H1 (cell line): ENCODE measurements around the gene TPPP2. TPM values are rescaled to one million over a fixed set of nuclear protein-coding genes. Genes with fewer than 3 reads are reported as not detected.

ENCODE experiments used
- CTCF ChIA-PET: fragments of 300-600 bp; sonication (Branson Sonifier 250); formaldehyde crosslinking; loops from one replicate; lab custom pipeline; 2021; ENCODE audit not compliant: partially characterized antibody; lab: Charles Lee
- POLR2A ChIA-PET: fragments of 300-600 bp; sonication (Branson Sonifier 250); formaldehyde crosslinking; loops from one replicate; lab custom pipeline; 2021; ENCODE audit warnings: inconsistent platforms; ENCODE audit not compliant: partially characterized antibody; lab: Charles Lee
- DNase-seq, 2 experiments: peaks; one replicate each; pipeline versions ENCODE4 v3.0.0 to v3.0.0-alpha.2; 2010 to 2022; ENCODE audit warnings: low spot score in 2 of 2, low read depth in 1 of 2, mixed read lengths in 1 of 2
- FAIRE-seq: peaks from 2 replicates; lab custom pipeline; 2011; peaks lifted over from hg19 to GRCh38; lab: Jason Lieb, UNC
- H2AFZ ChIP-seq: 2 replicates; pipeline ENCODE4 v1.8.1; 2012; ENCODE audit warnings: low read length, inconsistent platforms
- H2AK5ac ChIP-seq: 2 replicates; pipeline ENCODE4 v1.6.1; 2013; ENCODE audit warnings: low read depth, low read length
- H2BK120ac ChIP-seq: replicated peaks from 2 replicates; pipeline ENCODE3; 2013; ENCODE audit warnings: low read depth, low read length, inconsistent platforms
- H2BK12ac ChIP-seq: 2 replicates; pipeline ENCODE4 v1.6.1; 2013; ENCODE audit warnings: low read depth, low read length
- H2BK15ac ChIP-seq: 2 replicates; pipeline ENCODE4 v1.6.1; 2013; ENCODE audit warnings: low read length
- H2BK20ac ChIP-seq: 2 replicates; pipeline ENCODE4 v1.6.1; 2013; ENCODE audit warnings: low read length
- H2BK5ac ChIP-seq: 2 replicates; pipeline ENCODE4 v1.6.1; 2013; ENCODE audit warnings: low read depth, low read length
- H3K14ac ChIP-seq: 2 replicates; pipeline ENCODE4 v1.6.1; 2013; ENCODE audit warnings: inconsistent platforms; ENCODE audit not compliant: insufficient read length
- H3K18ac ChIP-seq: 2 replicates; pipeline ENCODE4 v1.6.1; 2013; ENCODE audit warnings: low read length; ENCODE audit errors: extremely low read depth
- H3K23ac ChIP-seq: 2 replicates; pipeline ENCODE4 v1.6.1; 2013; ENCODE audit warnings: inconsistent platforms; ENCODE audit not compliant: insufficient read length
- H3K23me2 ChIP-seq: 2 replicates; pipeline ENCODE4 v1.6.1; 2013; ENCODE audit warnings: low read depth, low read length
- H3K27ac ChIP-seq: 2 replicates; pipeline ENCODE4 v1.6.1; 2011; ENCODE audit warnings: low read depth, low read length, inconsistent platforms
- H3K27me3 ChIP-seq, 4 experiments: replicated peaks in 1 of 4; 1 replicate in 1 of 4; 2 replicates in 3 of 4; pipeline versions ENCODE4 v1.6.1 to v1.8.1; 2011 to 2013; ENCODE audit warnings: low read length in 3 of 4, mild to moderate bottlenecking in 3 of 4, inconsistent platforms in 2 of 4, mixed read lengths in 2 of 4, moderate library complexity in 1 of 4; ENCODE audit not compliant: control insufficient read depth in 3 of 4, insufficient read depth in 3 of 4; ENCODE audit errors: extremely low read depth in 1 of 4
- H3K36me3 ChIP-seq, 4 experiments: 2 replicates each; pipeline versions ENCODE4 v1.6.1 to v1.8.1; 2011 to 2013; ENCODE audit warnings: mild to moderate bottlenecking in 4 of 4, low read length in 3 of 4, moderate library complexity in 2 of 4, control low read depth in 1 of 4, inconsistent platforms in 1 of 4; ENCODE audit not compliant: insufficient read depth in 4 of 4, control insufficient read depth in 2 of 4
- H3K4ac ChIP-seq: replicated peaks from 2 replicates; pipeline ENCODE3; 2013; ENCODE audit warnings: low read length, low read depth, mixed read lengths, inconsistent platforms; ENCODE audit not compliant: insufficient read length
- H3K4me1 ChIP-seq, 4 experiments: replicated peaks in 1 of 4; 1 replicate in 1 of 4; 2 replicates in 3 of 4; pipeline versions ENCODE4 v1.6.1 to v1.8.1; 2011 to 2013; ENCODE audit warnings: low read length in 3 of 4, inconsistent platforms in 2 of 4, mixed read lengths in 1 of 4; ENCODE audit not compliant: insufficient read depth in 4 of 4, control insufficient read depth in 3 of 4
- H3K4me2 ChIP-seq, 2 experiments: 2 replicates each; pipeline versions ENCODE4 v1.6.1 to v1.8.1; 2011 to 2013; ENCODE audit warnings: low read depth in 2 of 2, low read length in 2 of 2, control low read depth in 1 of 2, inconsistent platforms in 1 of 2, mild to moderate bottlenecking in 1 of 2; ENCODE audit not compliant: insufficient read depth in 1 of 2
- H3K4me3 ChIP-seq, 4 experiments: fragments of 200-600, 300-600 bp in 1 of 4; sonication (generic), shearing (Covaris generic), sonication (Bioruptor Twin) in 1 of 4; 2 replicates each; pipeline versions ENCODE4 v1.5.1 to v1.8.1; 2011 to 2016; ENCODE audit warnings: low read length in 4 of 4, low read depth in 3 of 4, control low read depth in 2 of 4, inconsistent platforms in 2 of 4, mild to moderate bottlenecking in 2 of 4, mixed read lengths in 1 of 4, moderate library complexity in 1 of 4; ENCODE audit not compliant: insufficient read depth in 2 of 4; ENCODE audit errors: extremely low read depth in 1 of 4
- H3K56ac ChIP-seq: replicated peaks from 2 replicates; pipeline ENCODE3; 2013; ENCODE audit warnings: low read depth, mild to moderate bottlenecking, mixed read lengths, low read length, inconsistent platforms; ENCODE audit not compliant: insufficient read length
- H3K79me1 ChIP-seq: 2 replicates; pipeline ENCODE4 v1.6.1; 2013; ENCODE audit warnings: low read depth, low read length, control low read depth
- H3K79me2 ChIP-seq, 2 experiments: 2 replicates each; pipeline versions ENCODE4 v1.6.1 to v1.8.1; 2012 to 2013; ENCODE audit warnings: low read length in 2 of 2, mild to moderate bottlenecking in 2 of 2, inconsistent platforms in 1 of 2; ENCODE audit not compliant: insufficient read depth in 2 of 2, control insufficient read depth in 1 of 2
- H3K9ac ChIP-seq, 4 experiments: replicated peaks in 1 of 4; 1 replicate in 1 of 4; 2 replicates in 3 of 4; pipeline versions ENCODE4 v1.6.1 to v1.8.1; 2011 to 2013; ENCODE audit warnings: low read depth in 3 of 4, low read length in 3 of 4, control low read depth in 2 of 4, mild to moderate bottlenecking in 2 of 4, moderate library complexity in 2 of 4, inconsistent platforms in 1 of 4; ENCODE audit errors: extremely low read depth in 1 of 4
- H3K9me3 ChIP-seq, 2 experiments: 2 replicates each; pipeline versions ENCODE4 v1.6.1 to v1.8.1; 2012 to 2013; ENCODE audit warnings: mild to moderate bottlenecking in 2 of 2, moderate library complexity in 2 of 2, control low read depth in 1 of 2, inconsistent platforms in 1 of 2, low read depth in 1 of 2, low read length in 1 of 2, mixed read lengths in 1 of 2; ENCODE audit not compliant: insufficient read depth in 2 of 2
- H4K20me1 ChIP-seq, 2 experiments: replicated peaks in 1 of 2; 2 replicates each; pipeline versions ENCODE3 to v1.8.1; 2011 to 2013; ENCODE audit warnings: inconsistent platforms in 2 of 2, low read length in 2 of 2, mild to moderate bottlenecking in 1 of 2; ENCODE audit not compliant: insufficient read depth in 2 of 2, control insufficient read depth in 1 of 2
- H4K5ac ChIP-seq: 2 replicates; pipeline ENCODE4 v1.6.1; 2013; ENCODE audit warnings: low read length, low read depth, mixed read lengths, inconsistent platforms; ENCODE audit not compliant: insufficient read length
- H4K8ac ChIP-seq: 2 replicates; pipeline ENCODE4 v1.8.0; 2013; ENCODE audit warnings: mild to moderate bottlenecking, moderate library complexity, low read length, inconsistent platforms; ENCODE audit not compliant: insufficient read depth; ENCODE audit errors: extremely low read depth
- H4K91ac ChIP-seq: replicated peaks from 2 replicates; pipeline ENCODE3; 2013; ENCODE audit warnings: low read length, mixed read lengths, inconsistent platforms; ENCODE audit not compliant: insufficient read length
- BCL11A ChIP-seq, 2 experiments: IDR thresholded peaks; one replicate each; pipeline ENCODE4 v1.6.1; 2011; ENCODE audit warnings: low read depth in 2 of 2, low read length in 2 of 2, mild to moderate bottlenecking in 2 of 2
- EGR1 ChIP-seq: IDR thresholded peaks from 2 replicates; pipeline ENCODE4 v1.6.1; 2011; ENCODE audit warnings: low read depth, low read length, borderline replicate concordance
- KDM4A ChIP-seq: IDR thresholded peaks from one replicate; pipeline ENCODE4 v1.7.1; 2012; ENCODE audit warnings: low read depth, mild to moderate bottlenecking, moderate library complexity, low read length, inconsistent platforms; ENCODE audit not compliant: severe bottlenecking
- POU5F1 ChIP-seq: IDR thresholded peaks from 2 replicates; pipeline ENCODE4 v1.6.1; 2011; ENCODE audit warnings: low read depth, mild to moderate bottlenecking, low read length, moderate library complexity
- SIN3A ChIP-seq, 2 experiments: IDR thresholded peaks in 1 of 2; conservative IDR thresholded peaks in 1 of 2; 2 replicates each; pipeline ENCODE4 v1.6.1; 2011 to 2012; ENCODE audit warnings: low read length in 2 of 2, improper control_type of control experiment in 1 of 2, low read depth in 1 of 2, mild to moderate bottlenecking in 1 of 2
- SP2 ChIP-seq: IDR thresholded peaks from 2 replicates; pipeline ENCODE4 v1.6.1; 2012; ENCODE audit warnings: mild to moderate bottlenecking, low read length, inconsistent platforms
- WGBS, 2 experiments: shearing (Covaris generic) in 1 of 2; methylation state at CpG; one replicate each; pipeline versions ENCODE4 v1.1.6 to v1.1.7; 2013 to 2015; ENCODE audit warnings: low lambda C conversion rate in 2 of 2, mixed read lengths in 2 of 2, inconsistent platforms in 1 of 2, low coverage in 1 of 2, missing lambda C conversion rate in 1 of 2; ENCODE audit not compliant: insufficient replicate concordance in 2 of 2, insufficient coverage in 1 of 2, insufficient read length in 1 of 2; ENCODE audit errors: extremely low coverage in 1 of 2, missing lambda C conversion rate in 1 of 2; 5-methylcytosine and 5-hydroxymethylcytosine counted together
- polyA plus RNA-seq, 7 experiments: library from polyadenylated mRNA; depleted of rRNA in 3 of 7; stranded (reverse) in 5 of 7; unstranded in 2 of 7; fragments of >200 nt in 5 of 7; fragments of 200-250 nt in 2 of 7; gene quantifications; 1 replicate in 5 of 7; 2 replicates in 1 of 7; 4 replicates in 1 of 7; pipeline versions ENCODE4 v1.2.1 to v1.2.3, GENCODE V29; 2011 to 2013; ENCODE audit warnings: missing spikeins in 2 of 7, mixed read lengths in 2 of 7
- total RNA-seq: library from RNA; stranded (reverse); fragmentation: NEBNext Ultra II Directional; extraction: Animal tissue kit (Norgen Biotek cat#: 25700); gene quantifications from 2 replicates; pipeline ENCODE4 v1.2.1, GENCODE V29; 2021
- TF ChIP-seq, protein P1 (sequence below), 3 experiments: IDR thresholded peaks; 1 replicate in 2 of 3; 2 replicates in 1 of 3; pipeline versions ENCODE4 v1.5.1 to v1.6.1; 2011; ENCODE audit warnings: low read length in 3 of 3, mild to moderate bottlenecking in 3 of 3, inconsistent platforms in 2 of 3, low read depth in 1 of 3, moderate library complexity in 1 of 3; ENCODE audit not compliant: insufficient read depth in 1 of 3; ENCODE audit errors: control extremely low read depth in 1 of 3

Gene TPPP2
- total and polyA plus RNA-seq, 2 of the 8 experiments (the other 6 are each of a cell fraction or from before 2014, with no cell fraction given), result not detected

DNA sequence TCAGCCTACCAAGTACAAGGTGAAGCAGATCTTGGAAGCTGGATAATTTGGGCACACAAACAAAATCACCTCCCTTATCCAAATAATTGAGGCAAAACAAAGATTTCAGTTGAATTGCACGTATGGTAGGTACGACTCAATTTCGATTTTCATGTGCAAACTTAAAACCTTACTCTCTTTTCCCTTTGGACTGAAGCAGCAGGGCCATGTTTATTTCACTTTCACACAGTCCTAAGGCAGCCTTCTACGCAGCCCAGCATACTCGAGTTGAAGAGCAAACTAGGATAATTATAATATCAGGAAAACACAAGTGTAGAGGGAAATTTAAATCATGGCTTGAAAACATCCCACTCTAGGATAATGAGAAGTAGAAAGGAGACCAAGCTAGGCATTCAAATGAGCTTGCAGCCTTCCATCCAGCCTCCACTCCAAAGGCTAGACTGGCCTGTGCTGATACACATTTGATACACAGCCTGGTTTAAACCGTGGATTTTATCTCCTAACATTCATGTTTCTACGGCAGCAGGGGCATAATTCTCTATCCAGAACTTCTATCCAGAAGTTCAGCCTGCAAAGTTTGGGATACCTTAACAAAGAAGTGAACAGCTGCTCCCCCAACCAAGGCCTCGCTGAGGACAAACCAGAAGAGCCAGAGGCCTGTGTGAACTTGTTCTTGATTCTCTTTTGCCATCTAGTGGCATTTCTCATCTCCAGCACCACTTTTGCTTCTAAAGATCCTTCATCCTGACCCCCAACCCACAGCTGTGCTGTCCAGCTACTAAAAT, 9.8 kb downstream of the TPPP2 start:
- Histone ChIP-seq H3K4ac (no peak overlapping the region), H3K4me3 (no peak overlapping the region), H4K20me1 (no peaks in the 10 kb centered on the region), H3K27me3 (peaks cover 0 to 3% (median 0%) of the 10 kb centered on the region in 4 experiments; a peak in 1 of 7 replicates), H3K79me1 (no peaks in the 10 kb centered on the region), H3K18ac (no peak overlapping the region), H2BK15ac (peak overlapping the region; percentile 66; the same call in 1 of the 2 replicates), H2BK120ac (no peak overlapping the region), H3K9me3 (no peaks in the 10 kb centered on the region), H4K91ac (no peak overlapping the region), H3K79me2 (no peaks in the 10 kb centered on the region), H3K36me3 (no peaks in the 10 kb centered on the region), H3K4me2 (0 out of 4 replicates have a peak overlapping the region, but pooled peaks of 1 of the 2 experiments have one; percentile 15), H4K8ac (no peak overlapping the region), H2BK20ac (no peak overlapping the region; the same call in 1 of the 2 replicates), H3K9ac (no peak overlapping the region), H4K5ac (no peak overlapping the region), H3K23ac (no peak overlapping the region), H3K23me2 (peaks cover 2% of the 10 kb centered on the region; the same call in 1 of the 2 replicates), H2BK5ac (no peak overlapping the region), H2AFZ (peak overlapping the region; percentile 68; the same call in 1 of the 2 replicates), H3K14ac (no peak overlapping the region), H3K27ac (no peak overlapping the region), H2BK12ac (peak overlapping the region; percentile 78; the same call in 1 of the 2 replicates), H2AK5ac (no peak overlapping the region), H3K4me1 (peaks cover 8 to 11% (median 10%) of the 10 kb centered on the region in 4 experiments; a peak in 6 of 7 replicates), H3K56ac (no peak overlapping the region)
- DNase-seq (peak in 1 of 2 experiments; percentile 53), FAIRE-seq (peak; percentile 87)
- ChIA-PET CTCF (interaction anchor here (0.6 to 7.2 kb wide), 37 partner anchors 8 to 349 kb away, joined by 3 to 371 read pairs (median 6); partner anchors contain the start of genes ARHGEF40, NDRG2, RNASE8 and SLC39A2), POLR2A (interaction anchor here (0.9 to 4.4 kb wide), 14 partner anchors 9 to 50 kb away, joined by 3 to 36 read pairs (median 4); partner anchors contain the start of genes ARHGEF40, NDRG2 and TPPP2)
- WGBS, 2 experiments, result 64% methylated on average over 8 of the region's 8 CpGs; no CpG with 5 or more reads in 1 of the 2 experiments
- TF ChIP-seq SIN3A (conservative IDR thresholded peaks at IDR 0.05 in 1 of 2, IDR thresholded peaks at IDR 0.05 in 1 of 2; ENCODE audit: low read depth in 1 of 2, low read length in 2 of 2) (0 out of 4 replicates have a peak, but pooled peaks of 1 of the 2 experiments have one; percentile 32), EGR1 (no peak), KDM4A (no peak), POU5F1 (no peak), BCL11A (IDR thresholded peaks at IDR 0.05; ENCODE audit: low read depth in 2 of 2, low read length in 2 of 2) (no peak), SP2 (no peak)
- TF ChIP-seq, protein P1, sequence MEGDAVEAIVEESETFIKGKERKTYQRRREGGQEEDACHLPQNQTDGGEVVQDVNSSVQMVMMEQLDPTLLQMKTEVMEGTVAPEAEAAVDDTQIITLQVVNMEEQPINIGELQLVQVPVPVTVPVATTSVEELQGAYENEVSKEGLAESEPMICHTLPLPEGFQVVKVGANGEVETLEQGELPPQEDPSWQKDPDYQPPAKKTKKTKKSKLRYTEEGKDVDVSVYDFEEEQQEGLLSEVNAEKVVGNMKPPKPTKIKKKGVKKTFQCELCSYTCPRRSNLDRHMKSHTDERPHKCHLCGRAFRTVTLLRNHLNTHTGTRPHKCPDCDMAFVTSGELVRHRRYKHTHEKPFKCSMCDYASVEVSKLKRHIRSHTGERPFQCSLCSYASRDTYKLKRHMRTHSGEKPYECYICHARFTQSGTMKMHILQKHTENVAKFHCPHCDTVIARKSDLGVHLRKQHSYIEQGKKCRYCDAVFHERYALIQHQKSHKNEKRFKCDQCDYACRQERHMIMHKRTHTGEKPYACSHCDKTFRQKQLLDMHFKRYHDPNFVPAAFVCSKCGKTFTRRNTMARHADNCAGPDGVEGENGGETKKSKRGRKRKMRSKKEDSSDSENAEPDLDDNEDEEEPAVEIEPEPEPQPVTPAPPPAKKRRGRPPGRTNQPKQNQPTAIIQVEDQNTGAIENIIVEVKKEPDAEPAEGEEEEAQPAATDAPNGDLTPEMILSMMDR (IDR thresholded peaks at IDR 0.05; ENCODE audit: control extremely low read depth in 1 of 3, insufficient read depth in 1 of 3, low read depth in 1 of 3, low read length in 3 of 3), result peak in 2 of 3 experiments; percentile 68 to 83; a peak in 3 of 4 replicates
